SHP77 treated with DMSO at 0.1 percent for 48 hours (cell line): Measurements from ENCODE around the gene MAP4K4.
A peak's percentile ranks its signal among the peaks of the same experiment; 100 is the strongest.

Source experiments
- DNase-seq: peaks from one replicate; lab custom pipeline; 2025; lab: John Stamatoyannopoulos, UW

Gene MAP4K4

DNA sequence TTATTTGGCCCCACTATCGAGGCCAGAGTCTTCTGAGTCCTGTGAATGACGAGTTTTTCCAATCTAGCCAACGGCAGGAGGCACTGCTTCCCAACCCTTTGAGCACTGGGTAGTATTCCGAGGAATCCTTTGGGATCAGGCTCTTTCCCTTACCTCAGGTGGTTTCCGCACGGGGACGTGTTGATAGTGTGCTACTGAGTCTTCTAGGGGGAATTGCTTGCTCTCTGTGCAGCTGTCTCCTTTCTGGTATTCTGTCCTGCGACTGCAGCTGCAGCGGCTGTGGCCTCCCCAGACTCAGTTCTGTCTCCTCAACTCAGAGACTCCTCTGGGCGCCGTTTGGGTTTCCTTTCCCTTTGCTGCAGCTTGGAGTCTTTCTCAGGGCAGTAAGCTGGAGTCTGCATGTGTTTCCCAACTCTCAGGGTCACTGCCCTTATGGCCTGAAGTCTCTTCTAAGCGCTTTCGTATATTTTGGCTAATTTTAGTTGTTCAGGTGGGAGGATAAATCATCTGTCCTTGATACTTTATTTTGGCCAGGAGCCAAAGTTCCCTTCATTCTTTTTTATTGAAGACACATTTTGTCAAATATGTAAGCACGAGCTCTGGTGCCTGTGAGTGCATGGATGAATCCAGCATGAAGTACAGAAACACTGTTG, 118.4 kb downstream of the MAP4K4 start:
- DNase-seq = peak; percentile 52

- no peak for DNase-seq
These were observed 119.1 kb downstream of the MAP4K4 start for GRCh38 chr2:101816598-101816997.

DNA sequence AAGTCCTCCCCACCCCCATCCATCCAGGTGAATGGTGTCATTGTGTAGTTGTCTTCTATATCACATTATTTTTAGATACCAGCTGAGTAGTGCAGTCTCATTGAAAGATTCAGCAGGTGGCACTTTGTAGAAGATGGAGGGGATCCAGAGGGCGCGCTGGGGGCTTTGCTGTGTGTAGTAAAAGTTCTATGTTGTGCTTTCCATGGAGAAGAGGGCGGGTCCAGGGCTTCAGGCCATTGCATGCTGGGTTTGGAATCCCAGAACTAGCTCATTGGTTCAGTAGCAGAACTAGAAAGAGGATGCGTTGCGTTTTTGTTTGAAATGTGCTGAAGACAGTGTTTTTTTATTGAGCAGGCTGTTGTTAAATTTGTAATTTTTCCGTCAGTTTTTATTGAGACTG, 120.0 kb downstream of the MAP4K4 start:
- DNase-seq = no peak

DNA sequence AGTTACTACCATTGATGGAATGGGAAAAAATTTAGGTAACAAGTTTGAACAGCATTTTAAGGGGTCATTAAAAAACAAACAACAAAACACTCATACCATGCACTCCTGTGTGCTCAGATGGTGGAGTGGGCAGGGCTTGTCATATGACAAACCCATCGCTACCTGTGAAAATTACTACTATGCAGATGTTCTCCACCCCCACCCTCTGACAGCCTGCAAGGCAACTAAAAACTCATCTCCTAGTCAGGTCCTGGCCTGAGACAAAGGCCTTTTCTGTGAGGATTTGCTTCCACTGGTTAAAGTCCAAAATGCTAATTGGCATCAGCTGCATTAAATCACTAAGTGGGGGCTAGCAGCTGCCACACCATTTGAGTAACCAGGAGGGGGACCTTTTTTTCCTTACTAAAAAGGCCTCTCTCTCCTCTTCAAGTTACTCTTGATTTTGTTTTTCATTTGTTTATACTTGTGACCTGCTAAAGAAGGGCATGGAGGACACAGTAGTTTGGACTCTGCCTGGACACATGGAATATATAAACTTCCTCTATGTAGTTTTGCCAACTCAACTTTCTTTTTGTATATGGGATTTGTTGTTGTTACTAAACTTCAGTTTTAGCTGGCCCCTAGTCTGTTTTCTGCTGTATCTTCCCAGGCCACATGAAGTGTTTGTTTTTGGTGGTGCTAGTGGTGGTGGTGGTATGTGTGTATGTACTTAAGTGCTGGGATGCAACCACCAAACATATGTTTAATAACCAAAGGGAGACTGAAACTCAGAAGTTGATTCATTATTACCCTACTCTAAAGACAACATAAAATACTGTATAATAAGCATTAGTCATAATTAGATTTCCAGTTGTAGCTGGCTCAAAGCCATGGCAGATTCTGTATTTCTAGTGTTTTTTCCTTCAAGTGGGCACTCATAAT, 121.3 kb downstream of the MAP4K4 start:
- DNase-seq = no peak

DNA sequence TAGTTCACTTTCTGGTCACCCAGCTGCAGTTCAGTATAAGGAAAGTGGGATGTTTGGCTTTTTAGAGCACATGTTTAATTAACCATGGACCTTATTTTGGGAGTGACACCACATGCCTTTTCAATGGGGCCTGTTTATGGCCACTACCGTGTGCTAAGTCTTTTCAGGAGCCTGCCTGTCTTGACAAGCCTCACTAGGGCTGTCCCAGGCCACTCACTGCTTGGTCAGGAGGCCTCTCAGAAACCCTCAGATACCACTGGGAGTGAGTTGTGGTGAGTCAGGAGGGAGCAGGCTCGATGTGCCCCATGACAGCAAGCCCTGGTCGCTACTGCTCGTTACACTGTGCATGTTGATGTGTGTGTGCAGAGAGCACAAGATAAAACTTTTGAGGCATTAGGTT, 123.0 kb downstream of the MAP4K4 start:
- no peak for DNase-seq

DNA sequence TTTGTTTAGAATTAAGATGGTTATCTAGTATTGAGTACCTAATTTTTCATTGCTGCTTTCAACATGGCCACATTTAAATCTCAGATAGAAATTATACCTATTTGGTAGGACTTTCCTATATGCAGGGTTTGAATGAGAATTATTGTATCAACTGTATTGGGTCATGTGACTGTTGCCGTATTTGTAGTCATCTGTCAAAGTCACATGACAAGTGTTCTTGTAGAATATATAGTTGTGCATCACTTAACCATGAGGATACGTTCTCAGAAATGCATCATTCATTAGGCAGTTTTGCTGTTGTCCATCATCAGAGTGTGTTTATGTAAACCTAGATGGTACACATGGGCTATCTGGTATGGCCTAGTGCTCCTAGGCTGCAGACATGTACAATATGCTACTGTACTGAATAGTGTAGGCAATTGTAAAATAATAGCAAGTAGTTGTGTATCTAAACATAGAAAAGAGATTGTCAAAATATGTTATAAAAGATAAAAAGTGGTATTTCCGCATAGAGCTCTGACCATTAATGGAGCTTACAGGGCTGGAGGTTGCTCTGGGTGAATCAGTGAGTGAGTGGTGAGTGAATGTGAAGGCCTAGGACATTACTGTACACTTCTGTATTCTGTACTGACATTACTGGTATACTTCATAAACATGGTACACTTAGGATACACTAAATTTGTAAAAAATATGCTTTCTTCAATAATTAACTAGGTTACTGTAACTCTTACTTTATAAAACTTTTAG, 123.7 kb downstream of the MAP4K4 start:
- DNase-seq = no peak

GRCh38 chr2:101821828-101822458, 124.4 kb downstream of the MAP4K4 start:
- no peak for DNase-seq

GRCh38 chr2:101823347-101823791, 125.9 kb downstream of the MAP4K4 start:
- no peak for DNase-seq

GRCh38 chr2:101823859-101824258, 126.4 kb downstream of the MAP4K4 start:
- no peak for DNase-seq

- no peak for DNase-seq
These were observed 129.2 kb downstream of the MAP4K4 start for GRCh38 chr2:101826716-101827115.

- DNase-seq = no peak
These were observed 129.7 kb downstream of the MAP4K4 start for GRCh38 chr2:101827246-101827645.

DNA sequence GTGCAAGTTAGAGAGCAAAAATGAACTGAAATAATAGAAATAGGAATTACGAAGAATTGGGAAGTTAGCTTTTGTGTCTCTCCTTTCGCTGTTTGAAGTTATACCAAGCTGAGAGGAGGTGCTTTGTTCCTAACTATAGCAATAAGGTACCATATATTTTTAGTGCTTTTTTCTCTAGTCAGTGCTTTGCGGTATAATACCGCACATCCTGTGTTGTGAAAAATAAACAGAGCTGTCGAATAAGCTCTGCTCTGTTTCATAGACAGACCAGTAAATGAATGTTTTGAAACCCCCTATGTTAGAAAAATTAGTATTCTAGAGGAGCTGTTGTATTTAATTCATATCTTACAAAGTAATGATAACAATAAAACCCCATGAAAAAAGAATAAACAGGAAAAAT, 130.8 kb downstream of the MAP4K4 start:
- DNase-seq = no peak

DNA sequence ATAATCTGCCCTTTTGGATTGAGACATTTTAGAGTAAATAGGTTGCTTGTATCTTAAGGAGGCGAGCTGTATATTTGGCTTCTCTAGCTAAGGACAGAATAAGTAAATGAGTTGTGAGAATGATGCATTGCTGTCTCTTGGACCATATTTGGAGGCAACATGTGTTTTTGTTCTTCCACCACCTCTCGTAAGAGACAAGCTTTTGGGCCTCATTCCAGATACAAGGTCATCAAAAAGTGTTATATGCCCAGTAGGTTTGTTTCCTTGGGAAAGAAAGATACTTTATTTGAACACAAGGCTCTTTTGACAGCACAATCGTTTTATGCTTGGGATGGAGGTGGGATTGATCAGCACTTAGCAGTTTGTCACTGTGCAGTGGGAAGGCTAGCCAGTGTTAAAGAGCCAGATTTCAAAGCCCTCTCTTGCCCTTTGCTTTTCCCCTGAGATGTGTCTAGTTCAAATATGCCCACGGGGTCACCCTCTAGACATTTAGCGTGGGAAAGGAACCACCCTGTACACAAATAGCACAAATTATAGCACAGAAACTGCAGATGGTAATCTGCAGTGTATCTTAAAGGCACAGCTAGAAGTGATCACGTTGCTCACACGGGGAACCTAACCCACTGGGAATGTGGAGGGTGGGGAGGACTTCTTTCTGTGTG, 131.3 kb downstream of the MAP4K4 start:
- DNase-seq = no peak

DNA sequence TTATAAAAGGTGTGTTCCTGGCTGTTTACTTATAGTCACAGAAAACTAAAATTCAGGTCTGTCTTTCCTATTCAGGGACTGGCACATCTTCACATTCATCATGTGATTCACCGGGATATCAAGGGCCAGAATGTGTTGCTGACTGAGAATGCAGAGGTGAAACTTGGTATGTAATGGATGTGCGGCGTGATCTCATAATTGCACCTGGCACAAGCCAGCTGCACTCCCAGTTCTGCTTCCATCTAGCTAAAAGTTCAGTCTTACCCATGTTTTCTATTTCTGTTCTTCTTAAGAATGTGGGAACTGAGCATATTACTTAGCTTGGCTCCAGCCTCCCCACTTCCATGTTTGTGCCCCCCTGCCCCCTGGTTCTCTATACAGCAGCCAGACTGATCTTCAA, 131.9 kb downstream of the MAP4K4 start:
- no peak for DNase-seq

GRCh38 chr2:101830146-101830545, 132.6 kb downstream of the MAP4K4 start:
- no peak for DNase-seq

DNA sequence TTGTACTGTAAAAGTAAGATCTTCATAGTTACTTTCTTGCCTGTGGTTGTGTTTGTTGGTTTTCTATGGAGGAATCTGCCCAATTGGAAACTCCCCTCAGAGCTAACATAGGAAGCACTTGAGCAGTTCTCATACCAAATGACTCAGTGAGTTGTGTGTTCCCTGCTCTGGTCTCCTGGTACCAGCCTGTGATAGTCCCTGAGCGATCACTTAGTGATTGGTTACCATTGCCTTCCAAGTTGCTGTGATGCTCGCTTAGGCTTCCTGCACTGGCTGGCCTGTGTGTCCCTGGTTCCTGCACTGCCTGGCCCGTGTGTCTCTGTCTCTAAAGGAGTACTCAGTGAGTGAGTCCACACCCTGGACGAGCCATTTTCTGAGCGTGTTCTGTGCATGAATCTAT, 133.0 kb downstream of the MAP4K4 start:
- no peak for DNase-seq

- no peak for DNase-seq
These were observed 133.9 kb downstream of the MAP4K4 start for GRCh38 chr2:101831351-101831865.

DNA sequence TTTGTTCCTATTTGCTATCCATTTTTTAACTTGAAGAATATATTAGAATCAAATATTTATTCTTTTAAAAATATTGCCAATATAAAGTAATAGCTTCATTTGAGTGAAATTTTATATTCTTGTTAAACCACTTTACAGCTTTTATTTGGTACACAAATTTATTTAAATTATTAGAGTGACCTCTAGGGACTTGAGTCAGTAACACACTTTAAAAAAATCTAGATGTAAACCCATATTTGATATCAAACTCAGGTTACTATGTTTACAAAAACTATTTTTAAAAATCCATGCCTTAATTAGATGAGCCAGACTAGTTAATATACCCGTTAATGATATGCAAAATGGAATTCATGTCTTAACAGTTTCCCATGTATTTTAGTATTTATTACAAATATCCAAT, 134.6 kb downstream of the MAP4K4 start:
- no peak for DNase-seq

DNA sequence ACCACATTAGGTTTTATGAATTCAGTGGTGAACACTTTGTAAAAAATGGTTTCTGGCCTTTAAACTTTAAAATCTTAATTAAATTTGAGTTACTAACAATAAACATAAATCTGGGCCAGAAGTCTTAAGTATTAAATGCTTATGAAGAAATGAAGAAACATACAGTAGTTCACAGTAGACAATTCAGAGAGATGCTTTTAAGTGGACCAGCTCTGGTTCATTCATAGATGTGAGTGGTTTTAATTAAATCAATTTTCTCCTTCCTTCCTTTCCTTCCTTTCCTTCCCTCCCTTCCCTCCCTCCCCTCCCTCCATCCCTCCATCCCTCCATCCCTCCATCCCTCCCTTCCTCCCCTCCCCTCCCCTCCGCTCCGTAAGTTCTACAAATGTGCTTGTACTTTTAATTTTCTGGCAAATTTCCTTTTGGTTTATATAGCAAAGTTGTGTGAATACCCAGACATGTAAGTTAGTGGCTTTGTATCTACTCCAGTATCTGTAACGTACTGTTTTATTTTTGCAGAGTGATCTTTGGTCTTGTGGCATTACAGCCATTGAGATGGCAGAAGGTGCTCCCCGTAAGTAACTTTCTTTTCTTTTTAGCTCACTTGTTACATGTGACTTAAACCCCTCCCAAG, 136.5 kb downstream of the MAP4K4 start:
- no peak for DNase-seq

DNA sequence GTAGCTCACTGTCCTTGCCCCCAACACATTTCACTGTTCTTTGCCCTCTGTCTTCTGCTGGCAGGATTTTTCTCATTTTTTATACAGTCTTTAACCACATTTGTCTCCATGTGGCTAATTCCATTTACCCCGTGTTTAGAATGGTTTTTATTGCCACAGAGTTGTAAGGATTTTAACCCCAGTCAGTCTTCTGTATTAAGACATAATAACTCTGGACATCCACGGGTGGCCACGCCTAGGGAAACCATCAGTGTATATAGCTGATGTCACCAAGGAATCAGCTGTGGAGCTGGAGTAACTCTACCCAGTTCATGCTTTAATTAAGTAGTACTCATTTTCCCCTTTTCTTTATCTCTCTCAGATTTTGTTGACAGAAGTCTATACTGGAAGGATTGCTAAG, 139.8 kb downstream of the MAP4K4 start:
- no peak for DNase-seq
